ENCODE measurements around the gene RBM10.

Gene RBM10

GRCh38 chrX:47218920-47219815 is 74.1 kb downstream of the RBM10 start:
- peak; percentile 29 to 42 for DNase-seq

GRCh38 chrX:47221756-47222155 is 76.7 kb downstream of the RBM10 start:
- DNase-seq, result no peak

GRCh38 chrX:47222751-47223350 is 77.8 kb downstream of the RBM10 start:
- no peak for DNase-seq

GRCh38 chrX:47223476-47224250 is 78.6 kb downstream of the RBM10 start:
- no peak for DNase-seq

GRCh38 chrX:47224266-47224895 is 79.4 kb downstream of the RBM10 start:
- DNase-seq, result no peak

GRCh38 chrX:47224896-47225290 is 79.9 kb downstream of the RBM10 start:
- DNase-seq, result no peak

- no peak for DNase-seq
Measured at GRCh38 chrX:47226071-47226470, 81.0 kb downstream of the RBM10 start.

- no peak for DNase-seq
Measured at GRCh38 chrX:47226531-47227333, 81.7 kb downstream of the RBM10 start.

- DNase-seq, result no peak
Measured at GRCh38 chrX:47227334-47227583, 82.2 kb downstream of the RBM10 start.

- no peak for DNase-seq
Measured at GRCh38 chrX:47228550-47229270, 83.7 kb downstream of the RBM10 start.

GRCh38 chrX:47229427-47229826 is 84.4 kb downstream of the RBM10 start:
- DNase-seq, result no peak

- DNase-seq, result no peak
Measured at GRCh38 chrX:47230136-47230868, 85.3 kb downstream of the RBM10 start.

GRCh38 chrX:47231167-47231566 is 86.1 kb downstream of the RBM10 start:
- DNase-seq, result no peak

GRCh38 chrX:47232197-47232802 is 87.3 kb downstream of the RBM10 start:
- no peak for DNase-seq

GRCh38 chrX:47232803-47233332 is 87.8 kb downstream of the RBM10 start, which contains the start of gene USP11:
Gene USP11 (plus strand): TSS chrX:47233009. CDS start chrX:47233044, 35 bp downstream.
- DNase-seq, result no peak

GRCh38 chrX:47233333-47234113 is 88.5 kb downstream of the RBM10 start:
- peak; percentile 75 to 85 for DNase-seq

- DNase-seq, result no peak
Measured at GRCh38 chrX:47234583-47234982, 89.6 kb downstream of the RBM10 start.

- DNase-seq, result no peak
Measured at GRCh38 chrX:47235691-47236103, 90.7 kb downstream of the RBM10 start.
